WTC11 (cell line): ENCODE measurements around the gene CACNA2D3. TPM values are rescaled to one million over a fixed set of nuclear protein-coding genes. Genes with fewer than 3 reads are reported as not detected.
A peak's percentile ranks its signal among the peaks of the same experiment; 100 is the strongest.

Experiments used
- ATAC-seq: fragments of 200-7000 bp; cut with Tn5 transposase; 2 replicates; pipeline ENCODE4 v1.10.0; 2021; ENCODE audit warnings: mild to moderate bottlenecking, moderate library complexity
- CTCF ChIA-PET: fragments of 300-600 bp; sonication (Branson Sonifier 250); formaldehyde crosslinking; loops from one replicate; lab custom pipeline; 2021; ENCODE audit warnings: antibody characterized with exemption; lab: Charles Lee
- POLR2A ChIA-PET: fragments of 350-600 bp; sonication (Branson Sonifier 250); formaldehyde crosslinking; loops from one replicate; lab custom pipeline; 2021; ENCODE audit warnings: antibody characterized with exemption; lab: Charles Lee
- DNase-seq: peaks from one replicate; pipeline ENCODE4 v3.0.0; 2021; ENCODE audit warnings: low spot score
- H3K27ac Mint-ChIP-seq: 2 replicates; pipeline ENCODE4 v1.8.0; 2021; ENCODE audit warnings: mixed read lengths
- H3K27me3 Mint-ChIP-seq: 2 replicates; pipeline ENCODE4 v1.8.0; 2021; ENCODE audit warnings: low read depth, mild to moderate bottlenecking, moderate library complexity, mixed read lengths
- H3K36me3 Mint-ChIP-seq: 2 replicates; pipeline ENCODE4 v1.8.0; 2021; ENCODE audit warnings: mixed read lengths
- H3K4me1 Mint-ChIP-seq: 2 replicates; pipeline ENCODE4 v1.8.0; 2022; ENCODE audit warnings: mixed read lengths
- H3K4me3 Mint-ChIP-seq: 2 replicates; pipeline ENCODE4 v1.8.0; 2021; ENCODE audit warnings: mild to moderate bottlenecking, moderate library complexity, mixed read lengths
- H3K9me3 Mint-ChIP-seq: 2 replicates; pipeline ENCODE4 v1.8.0; 2021; ENCODE audit warnings: mixed read lengths
- ATF1 ChIP-seq: sonication (generic); formaldehyde crosslinking; IDR thresholded peaks from 2 replicates; pipeline ENCODE4 v1.8.1; 2023; ENCODE audit warnings: mild to moderate bottlenecking, moderate library complexity, missing genetic modification reagents
- CBFB ChIP-seq: sonication (generic); formaldehyde crosslinking; IDR thresholded peaks from 2 replicates; pipeline ENCODE4 v1.8.1; 2022; ENCODE audit warnings: mild to moderate bottlenecking, low read depth, missing genetic modification reagents
- CTCF ChIP-seq: fragments of 200-600 bp; IDR thresholded peaks from 2 replicates; pipeline ENCODE4 v1.8.0; 2022; ENCODE audit warnings: antibody characterized with exemption
- GABPB1 ChIP-seq: sonication (generic); formaldehyde crosslinking; IDR thresholded peaks from 2 replicates; pipeline ENCODE4 v1.8.1; 2023; ENCODE audit warnings: mild to moderate bottlenecking, missing genetic modification reagents
- HMGXB4 ChIP-seq: sonication (generic); formaldehyde crosslinking; IDR thresholded peaks from 2 replicates; pipeline ENCODE4 v1.8.1; 2023; ENCODE audit warnings: mild to moderate bottlenecking, moderate library complexity, missing genetic modification reagents
- IRF1 ChIP-seq: sonication (generic); formaldehyde crosslinking; IDR thresholded peaks from 2 replicates; pipeline ENCODE4 v1.8.0; 2023; ENCODE audit warnings: missing genetic modification reagents
- MYBL2 ChIP-seq: sonication (generic); formaldehyde crosslinking; IDR thresholded peaks from 2 replicates; pipeline ENCODE4 v1.8.1; 2023; ENCODE audit warnings: mild to moderate bottlenecking, moderate library complexity, missing genetic modification reagents
- NFATC4 ChIP-seq: fragments of 250-450 bp; sonication (Bioruptor Pico); IDR thresholded peaks from 2 replicates; pipeline ENCODE4 v1.9.0; 2021; ENCODE audit warnings: mild to moderate bottlenecking
- TCF7 ChIP-seq: sonication (generic); formaldehyde crosslinking; IDR thresholded peaks from 2 replicates; pipeline ENCODE4 v1.8.0; 2022; ENCODE audit warnings: mild to moderate bottlenecking, low read depth, missing genetic modification reagents, moderate library complexity
- TEAD4 ChIP-seq: sonication (generic); formaldehyde crosslinking; IDR thresholded peaks from 2 replicates; pipeline ENCODE4 v1.8.0; 2022; ENCODE audit warnings: mild to moderate bottlenecking, missing genetic modification reagents
- ZMAT4 ChIP-seq: fragments of 250-450 bp; sonication (Bioruptor Pico); IDR thresholded peaks from 2 replicates; pipeline ENCODE4 v1.9.0; 2021; ENCODE audit warnings: mild to moderate bottlenecking
- ZNF121 ChIP-seq: sonication (generic); formaldehyde crosslinking; IDR thresholded peaks from 2 replicates; pipeline ENCODE4 v1.8.0; 2023; ENCODE audit warnings: missing genetic modification reagents
- ZNF138 ChIP-seq: sonication (generic); formaldehyde crosslinking; conservative IDR thresholded peaks from 2 replicates; pipeline ENCODE4 v1.8.1; 2022; ENCODE audit warnings: mild to moderate bottlenecking, moderate library complexity, missing genetic modification reagents
- ZNF232 ChIP-seq: sonication (generic); formaldehyde crosslinking; IDR thresholded peaks from 2 replicates; pipeline ENCODE4 v1.8.0; 2022; ENCODE audit warnings: mild to moderate bottlenecking, missing genetic modification reagents
- ZNF317 ChIP-seq: sonication (generic); formaldehyde crosslinking; IDR thresholded peaks from 2 replicates; pipeline ENCODE4 v1.8.1; 2023; ENCODE audit warnings: low read depth, mild to moderate bottlenecking, moderate library complexity, missing genetic modification reagents, borderline replicate concordance
- total RNA-seq: library from RNA; stranded (reverse); gene quantifications from 3 replicates; pipeline ENCODE4 v1.2.3, GENCODE V29; 2021
- TF ChIP-seq, protein P1 (sequence below): sonication (generic); formaldehyde crosslinking; IDR thresholded peaks from 2 replicates; pipeline ENCODE4 v1.8.0; 2022; ENCODE audit warnings: mild to moderate bottlenecking, missing genetic modification reagents
- TF ChIP-seq, protein P2 (sequence below): sonication (generic); formaldehyde crosslinking; IDR thresholded peaks from 2 replicates; pipeline ENCODE4 v1.8.0; 2023; ENCODE audit warnings: missing genetic modification reagents, mild to moderate bottlenecking, borderline replicate concordance
- TF ChIP-seq, protein P3 (sequence below): fragments of 250-450 bp; sonication (Bioruptor Pico); IDR thresholded peaks from 2 replicates; pipeline ENCODE4 v1.8.0; 2021; ENCODE audit warnings: mild to moderate bottlenecking

Gene CACNA2D3
- total RNA-seq, 1 experiment from 2014 or later = 5.0 TPM

DNA sequence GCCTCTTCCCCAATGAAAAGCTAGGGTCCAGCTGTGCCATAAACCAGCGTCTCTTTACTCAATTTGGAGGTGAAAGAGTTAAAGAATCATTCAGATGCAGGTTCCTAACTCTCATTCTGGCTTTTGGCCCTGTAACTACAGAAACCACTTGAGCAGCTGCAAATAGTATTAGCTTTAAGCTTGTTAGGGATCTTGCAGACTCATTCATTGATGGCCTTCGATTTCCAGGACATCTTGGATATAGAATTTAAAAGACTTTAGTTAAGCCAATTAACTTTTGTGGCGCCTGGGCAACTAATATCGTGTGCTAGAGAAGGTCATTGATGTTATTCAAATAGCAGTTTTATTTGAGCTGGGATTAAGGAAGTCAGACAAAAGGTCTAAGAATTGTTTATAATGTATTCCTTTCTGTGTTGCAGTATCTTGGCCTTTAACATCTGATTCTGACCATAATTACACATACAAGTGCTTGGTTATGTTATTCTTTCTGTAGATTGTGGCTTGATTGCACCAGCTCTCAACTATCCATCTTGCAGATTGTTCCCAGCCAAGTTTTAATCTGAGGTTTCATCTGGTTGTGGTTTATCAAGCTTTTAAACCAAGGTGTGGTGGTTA lies 185.3 kb downstream of the CACNA2D3 start:
- ChIA-PET POLR2A (no interaction called here), CTCF (no interaction called here)
- Mint-ChIP-seq H3K36me3 (no peaks in the 10 kb centered on the region), H3K4me1 (peaks cover 7% of the 10 kb centered on the region), H3K27me3 (no peaks in the 10 kb centered on the region), H3K4me3 (no peak overlapping the region), H3K27ac (no peak overlapping the region), H3K9me3 (no peaks in the 10 kb centered on the region)
- DNase-seq (no peak), ATAC-seq (no peak)
- TF ChIP-seq, protein P1, sequence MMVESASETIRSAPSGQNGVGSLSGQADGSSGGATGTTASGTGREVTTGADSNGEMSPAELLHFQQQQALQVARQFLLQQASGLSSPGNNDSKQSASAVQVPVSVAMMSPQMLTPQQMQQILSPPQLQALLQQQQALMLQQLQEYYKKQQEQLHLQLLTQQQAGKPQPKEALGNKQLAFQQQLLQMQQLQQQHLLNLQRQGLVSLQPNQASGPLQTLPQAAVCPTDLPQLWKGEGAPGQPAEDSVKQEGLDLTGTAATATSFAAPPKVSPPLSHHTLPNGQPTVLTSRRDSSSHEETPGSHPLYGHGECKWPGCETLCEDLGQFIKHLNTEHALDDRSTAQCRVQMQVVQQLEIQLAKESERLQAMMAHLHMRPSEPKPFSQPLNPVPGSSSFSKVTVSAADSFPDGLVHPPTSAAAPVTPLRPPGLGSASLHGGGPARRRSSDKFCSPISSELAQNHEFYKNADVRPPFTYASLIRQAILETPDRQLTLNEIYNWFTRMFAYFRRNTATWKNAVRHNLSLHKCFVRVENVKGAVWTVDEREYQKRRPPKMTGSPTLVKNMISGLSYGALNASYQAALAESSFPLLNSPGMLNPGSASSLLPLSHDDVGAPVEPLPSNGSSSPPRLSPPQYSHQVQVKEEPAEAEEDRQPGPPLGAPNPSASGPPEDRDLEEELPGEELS = no peak
- TF ChIP-seq GABPB1 (CRISPR knock-in tag) (no peak), ZMAT4 (no peak), IRF1 (no peak), ATF1 (CRISPR knock-in tag) (no peak), MYBL2 (CRISPR knock-in tag) (no peak), NFATC4 (CRISPR knock-in tag) (no peak), CBFB (CRISPR knock-in tag) (no peak), ZNF138 (no peak), HMGXB4 (CRISPR knock-in tag) (no peak), ZNF317 (CRISPR knock-in tag) (no peak)

DNA sequence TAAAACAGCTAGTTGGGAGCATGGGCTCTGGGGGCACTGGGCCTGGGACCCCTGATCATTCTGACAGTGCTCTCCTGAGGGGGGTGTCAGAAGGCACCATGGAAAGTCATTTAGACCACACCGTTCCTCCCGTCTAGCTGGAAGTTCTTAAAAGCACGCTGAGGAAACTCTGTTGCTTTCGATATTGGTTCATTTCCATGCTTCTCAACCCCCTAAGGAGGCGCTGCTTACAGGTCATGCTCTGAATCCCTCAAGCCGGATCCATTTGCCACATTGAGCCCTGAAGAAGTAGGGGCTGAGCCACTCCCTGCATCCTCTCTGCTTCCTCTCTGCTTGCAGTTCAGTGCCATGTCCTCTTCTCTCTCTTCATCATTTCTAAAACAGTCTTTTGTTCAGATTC lies 187.2 kb downstream of the CACNA2D3 start:
- ChIA-PET POLR2A (no interaction called here), CTCF (interaction anchor here (0.7 to 1.3 kb wide), 3 partner anchors 9 to 163 kb away, joined by 3 to 4 read pairs (median 3); no protein-coding TSS in a partner anchor)
- Mint-ChIP-seq H3K36me3 (no peaks in the 10 kb centered on the region; the same call in 1 of the 2 replicates), H3K27me3 (no peaks in the 10 kb centered on the region), H3K4me1 (peaks cover 7% of the 10 kb centered on the region), H3K27ac (no peak overlapping the region), H3K4me3 (no peak overlapping the region), H3K9me3 (peaks cover 9% of the 10 kb centered on the region)
- ATAC-seq = peak; percentile 62
- no peak for DNase-seq
- TF ChIP-seq CTCF (no peak), TEAD4 (CRISPR knock-in tag) (no peak), ZNF232 (CRISPR knock-in tag) (no peak), TCF7 (CRISPR knock-in tag) (no peak), NFATC4 (CRISPR knock-in tag) (no peak), ZNF121 (CRISPR knock-in tag) (no peak)
- TF ChIP-seq, protein P2, sequence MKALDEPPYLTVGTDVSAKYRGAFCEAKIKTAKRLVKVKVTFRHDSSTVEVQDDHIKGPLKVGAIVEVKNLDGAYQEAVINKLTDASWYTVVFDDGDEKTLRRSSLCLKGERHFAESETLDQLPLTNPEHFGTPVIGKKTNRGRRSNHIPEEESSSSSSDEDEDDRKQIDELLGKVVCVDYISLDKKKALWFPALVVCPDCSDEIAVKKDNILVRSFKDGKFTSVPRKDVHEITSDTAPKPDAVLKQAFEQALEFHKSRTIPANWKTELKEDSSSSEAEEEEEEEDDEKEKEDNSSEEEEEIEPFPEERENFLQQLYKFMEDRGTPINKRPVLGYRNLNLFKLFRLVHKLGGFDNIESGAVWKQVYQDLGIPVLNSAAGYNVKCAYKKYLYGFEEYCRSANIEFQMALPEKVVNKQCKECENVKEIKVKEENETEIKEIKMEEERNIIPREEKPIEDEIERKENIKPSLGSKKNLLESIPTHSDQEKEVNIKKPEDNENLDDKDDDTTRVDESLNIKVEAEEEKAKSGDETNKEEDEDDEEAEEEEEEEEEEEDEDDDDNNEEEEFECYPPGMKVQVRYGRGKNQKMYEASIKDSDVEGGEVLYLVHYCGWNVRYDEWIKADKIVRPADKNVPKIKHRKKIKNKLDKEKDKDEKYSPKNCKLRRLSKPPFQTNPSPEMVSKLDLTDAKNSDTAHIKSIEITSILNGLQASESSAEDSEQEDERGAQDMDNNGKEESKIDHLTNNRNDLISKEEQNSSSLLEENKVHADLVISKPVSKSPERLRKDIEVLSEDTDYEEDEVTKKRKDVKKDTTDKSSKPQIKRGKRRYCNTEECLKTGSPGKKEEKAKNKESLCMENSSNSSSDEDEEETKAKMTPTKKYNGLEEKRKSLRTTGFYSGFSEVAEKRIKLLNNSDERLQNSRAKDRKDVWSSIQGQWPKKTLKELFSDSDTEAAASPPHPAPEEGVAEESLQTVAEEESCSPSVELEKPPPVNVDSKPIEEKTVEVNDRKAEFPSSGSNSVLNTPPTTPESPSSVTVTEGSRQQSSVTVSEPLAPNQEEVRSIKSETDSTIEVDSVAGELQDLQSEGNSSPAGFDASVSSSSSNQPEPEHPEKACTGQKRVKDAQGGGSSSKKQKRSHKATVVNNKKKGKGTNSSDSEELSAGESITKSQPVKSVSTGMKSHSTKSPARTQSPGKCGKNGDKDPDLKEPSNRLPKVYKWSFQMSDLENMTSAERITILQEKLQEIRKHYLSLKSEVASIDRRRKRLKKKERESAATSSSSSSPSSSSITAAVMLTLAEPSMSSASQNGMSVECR (CRISPR knock-in tag) = no peak
- TF ChIP-seq, protein P3, sequence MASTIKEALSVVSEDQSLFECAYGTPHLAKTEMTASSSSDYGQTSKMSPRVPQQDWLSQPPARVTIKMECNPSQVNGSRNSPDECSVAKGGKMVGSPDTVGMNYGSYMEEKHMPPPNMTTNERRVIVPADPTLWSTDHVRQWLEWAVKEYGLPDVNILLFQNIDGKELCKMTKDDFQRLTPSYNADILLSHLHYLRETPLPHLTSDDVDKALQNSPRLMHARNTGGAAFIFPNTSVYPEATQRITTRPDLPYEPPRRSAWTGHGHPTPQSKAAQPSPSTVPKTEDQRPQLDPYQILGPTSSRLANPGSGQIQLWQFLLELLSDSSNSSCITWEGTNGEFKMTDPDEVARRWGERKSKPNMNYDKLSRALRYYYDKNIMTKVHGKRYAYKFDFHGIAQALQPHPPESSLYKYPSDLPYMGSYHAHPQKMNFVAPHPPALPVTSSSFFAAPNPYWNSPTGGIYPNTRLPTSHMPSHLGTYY (CRISPR knock-in tag) = no peak
